Measurements from ENCODE around the gene OR7G2. TPM values are rescaled to one million over a fixed set of nuclear protein-coding genes. Genes with fewer than 3 reads are reported as not detected.

Gene OR7G2
- total RNA-seq, 3 donors from 2014 or later (not counting 1 experiment from before 2014, with no cell fraction given) = not detected

DNA sequence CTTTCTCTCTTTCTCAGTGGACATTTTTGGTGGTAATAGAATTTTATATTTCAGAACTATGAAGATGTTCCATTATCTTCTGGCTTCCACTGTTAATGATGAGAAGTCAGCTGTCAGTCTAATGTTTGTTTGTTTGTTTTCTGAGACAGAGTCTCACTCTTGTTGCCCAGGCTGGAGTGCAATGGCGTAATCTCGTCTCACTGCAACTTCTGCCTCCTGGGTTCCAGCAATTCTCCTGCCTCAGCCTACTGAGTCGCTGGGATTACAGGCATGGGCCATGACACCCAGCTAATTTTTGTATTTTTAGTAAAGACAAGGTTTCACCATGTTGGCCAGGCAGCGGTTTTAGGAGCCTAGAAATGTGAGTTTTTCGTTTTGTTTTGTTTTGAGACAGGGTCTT is 37.6 kb upstream of the OR7G2 start:
- Histone ChIP-seq H3K9me3 (ENCODE audit: control insufficient read depth, insufficient read depth, low read length) (peaks cover 7% of the 10 kb centered on the region), H3K27me3 (ENCODE audit: control insufficient read depth, insufficient read depth, low read length) (no peaks in the 10 kb centered on the region), H3K4me1 (ENCODE audit: control insufficient read depth, insufficient read depth, low read length) (peaks cover 18% of the 10 kb centered on the region), H3K4me3 (ENCODE audit: low read length) (no peak overlapping the region), H3K27ac (ENCODE audit: low read length) (no peak overlapping the region), H3K36me3 (ENCODE audit: control insufficient read depth, insufficient read depth, low read length) (peaks cover 5% of the 10 kb centered on the region)
- H3K4me1 Mint-ChIP-seq = peaks cover 64 to 71% of the 10 kb centered on the region in 2 donors
- H3K36me3 Mint-ChIP-seq = peaks cover 17% of the 10 kb centered on the region
- no peak overlapping the region for H3K4me3 Mint-ChIP-seq
- WGBS (ENCODE audit: insufficient coverage) = 87% methylated on average over 5 of the region's 5 CpGs
- no peak for DNase-seq
- intact Hi-C loops (cut with micrococcal nuclease) = loop anchor here (5.0 to 10.0 kb wide), 3 partner anchors 162 to 480 kb away; partner anchors contain the start of genes ZNF266, ZNF561 and ZNF699
- ATAC-seq = no peak
- H3K9me3 Mint-ChIP-seq = peaks cover 3 to 7% of the 10 kb centered on the region in 2 donors
- no peaks in the 10 kb centered on the region for H3K27me3 Mint-ChIP-seq (ENCODE audit: low read depth in 2 of 2)
- H3K27ac Mint-ChIP-seq = peak overlapping the region in 1 of 2 donors; percentile 51
- TF ChIP-seq, protein P1, sequence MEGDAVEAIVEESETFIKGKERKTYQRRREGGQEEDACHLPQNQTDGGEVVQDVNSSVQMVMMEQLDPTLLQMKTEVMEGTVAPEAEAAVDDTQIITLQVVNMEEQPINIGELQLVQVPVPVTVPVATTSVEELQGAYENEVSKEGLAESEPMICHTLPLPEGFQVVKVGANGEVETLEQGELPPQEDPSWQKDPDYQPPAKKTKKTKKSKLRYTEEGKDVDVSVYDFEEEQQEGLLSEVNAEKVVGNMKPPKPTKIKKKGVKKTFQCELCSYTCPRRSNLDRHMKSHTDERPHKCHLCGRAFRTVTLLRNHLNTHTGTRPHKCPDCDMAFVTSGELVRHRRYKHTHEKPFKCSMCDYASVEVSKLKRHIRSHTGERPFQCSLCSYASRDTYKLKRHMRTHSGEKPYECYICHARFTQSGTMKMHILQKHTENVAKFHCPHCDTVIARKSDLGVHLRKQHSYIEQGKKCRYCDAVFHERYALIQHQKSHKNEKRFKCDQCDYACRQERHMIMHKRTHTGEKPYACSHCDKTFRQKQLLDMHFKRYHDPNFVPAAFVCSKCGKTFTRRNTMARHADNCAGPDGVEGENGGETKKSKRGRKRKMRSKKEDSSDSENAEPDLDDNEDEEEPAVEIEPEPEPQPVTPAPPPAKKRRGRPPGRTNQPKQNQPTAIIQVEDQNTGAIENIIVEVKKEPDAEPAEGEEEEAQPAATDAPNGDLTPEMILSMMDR (IDR thresholded peaks at IDR 0.05) = no peak

DNA sequence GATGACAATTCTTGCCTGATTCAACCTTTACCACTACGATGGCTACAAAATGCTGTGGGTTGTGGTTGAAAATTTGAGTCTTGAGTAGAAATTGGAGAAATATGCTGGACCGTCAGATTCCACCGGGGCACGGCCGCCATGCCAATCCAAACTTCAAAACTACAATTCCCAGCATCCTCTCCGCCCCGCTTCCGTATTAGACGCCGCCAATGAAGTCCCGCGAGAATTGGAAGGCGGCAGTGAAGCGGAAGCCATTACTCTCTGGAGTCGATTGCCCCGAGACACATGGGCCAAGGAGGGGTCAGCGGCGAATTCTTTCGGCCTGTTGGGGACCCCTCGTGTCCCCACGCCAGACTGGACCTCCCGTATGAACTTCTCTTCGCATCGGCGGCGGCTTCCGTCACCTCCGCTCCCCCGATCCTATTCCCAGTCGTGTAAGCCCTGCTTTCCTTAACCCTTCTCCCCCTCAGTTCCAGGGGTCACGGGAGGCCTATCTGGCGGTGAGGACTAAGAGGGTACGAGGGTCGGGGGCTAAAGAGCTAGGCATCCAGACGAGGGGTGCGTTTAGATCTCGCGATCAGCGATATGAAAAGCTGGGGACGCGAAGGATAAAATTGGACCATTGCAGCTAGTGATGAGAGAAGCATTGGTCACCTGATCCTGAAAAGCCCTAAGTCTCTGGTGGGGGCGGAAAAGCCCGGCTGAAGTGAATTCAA is 33.0 kb upstream of the OR7G2 start, which contains the start of gene ZNF317:
Gene ZNF317 (plus strand): TSS at position 239 of the 716 bp plus-strand sequence. CDS start 15,620 bp downstream, outside the sequence.
- ATAC-seq (peak; percentile 95 to 96 (median 96)), DNase-seq (peak; percentile 85 to 96)
- Mint-ChIP-seq H3K4me1 (peaks cover 35 to 46% of the 10 kb centered on the region in 2 donors), H3K27me3 (ENCODE audit: low read depth in 2 of 2) (peaks cover 0 to 2% of the 10 kb centered on the region in 2 donors), H3K27ac (peak within 1 kb of the TSS; percentile 95 to 99), H3K9me3 (peaks cover 0 to 3% of the 10 kb centered on the region in 2 donors), H3K36me3 (peaks cover 11% of the 10 kb centered on the region), H3K4me3 (peak within 1 kb of the TSS; percentile 98)
- Histone ChIP-seq H3K9me3 (ENCODE audit: control insufficient read depth, insufficient read depth, low read length) (peaks cover 7% of the 10 kb centered on the region), H3K27me3 (ENCODE audit: control insufficient read depth, insufficient read depth, low read length) (no peaks in the 10 kb centered on the region), H3K4me1 (ENCODE audit: control insufficient read depth, insufficient read depth, low read length) (peaks cover 13% of the 10 kb centered on the region), H3K4me3 (ENCODE audit: low read length) (peak within 1 kb of the TSS; percentile 97), H3K27ac (ENCODE audit: low read length) (peak within 1 kb of the TSS; percentile 91), H3K36me3 (ENCODE audit: control insufficient read depth, insufficient read depth, low read length) (no peaks in the 10 kb centered on the region)
- intact Hi-C loops (cut with micrococcal nuclease) = loop anchor here (1.0 to 10.0 kb wide), 4 partner anchors 167 to 656 kb away; partner anchors contain the start of genes ZNF266, ZNF561 and ZNF699
- WGBS (ENCODE audit: insufficient coverage) = under 1% methylated on average over 38 of the region's 43 CpGs
- TF ChIP-seq, protein P1 (IDR thresholded peaks at IDR 0.05) = no peak

DNA sequence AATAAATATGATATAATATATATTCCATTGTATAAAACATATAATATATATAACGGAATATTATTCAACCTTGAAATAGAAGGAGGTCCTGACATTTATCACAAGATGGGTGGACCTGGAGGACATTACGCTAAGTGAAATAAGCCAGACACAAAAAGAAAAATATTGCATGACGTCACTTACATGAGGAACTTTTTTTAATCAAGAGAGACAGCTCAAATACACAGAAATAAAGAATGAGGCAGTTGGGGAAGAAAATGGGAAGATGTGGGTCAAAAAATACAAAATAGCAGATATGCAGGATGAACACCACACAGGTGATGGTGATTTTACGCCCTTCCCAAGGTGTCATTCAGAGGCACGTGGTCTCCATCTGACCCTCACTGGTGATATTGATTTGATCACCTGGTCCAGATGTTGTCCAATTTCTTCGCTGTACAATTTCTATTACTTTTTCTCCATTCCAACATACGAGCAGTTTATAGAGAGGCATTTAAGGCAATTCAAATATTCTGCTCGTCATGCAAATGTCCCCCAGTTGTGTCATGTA is 32.4 kb upstream of the OR7G2 start:
- Histone ChIP-seq H3K4me3 (ENCODE audit: low read length) (peak overlapping the region; percentile 97), H3K9me3 (ENCODE audit: control insufficient read depth, insufficient read depth, low read length) (peaks cover under 1% of the 10 kb centered on the region), H3K4me1 (ENCODE audit: control insufficient read depth, insufficient read depth, low read length) (peaks cover 13% of the 10 kb centered on the region), H3K36me3 (ENCODE audit: control insufficient read depth, insufficient read depth, low read length) (no peaks in the 10 kb centered on the region), H3K27ac (ENCODE audit: low read length) (peak overlapping the region; percentile 91), H3K27me3 (ENCODE audit: control insufficient read depth, insufficient read depth, low read length) (no peaks in the 10 kb centered on the region)
- DNase-seq (no peak), ATAC-seq (peak in 1 of 3 donors; percentile 6)
- Mint-ChIP-seq H3K4me3 (peak overlapping the region; percentile 98), H3K9me3 (peaks cover 0 to under 1% of the 10 kb centered on the region in 2 donors), H3K36me3 (peaks cover 4% of the 10 kb centered on the region), H3K27ac (peak overlapping the region; percentile 95 to 99), H3K4me1 (peaks cover 35 to 44% of the 10 kb centered on the region in 2 donors), H3K27me3 (ENCODE audit: low read depth in 2 of 2) (peaks cover 0 to 3% of the 10 kb centered on the region in 2 donors)
- intact Hi-C loops (cut with micrococcal nuclease) = loop anchor here (1.0 to 10.0 kb wide), 5 partner anchors 168 to 888 kb away; partner anchors contain the start of genes ZNF266, ZNF561 and ZNF699
- 38% methylated on average over 7 of the region's 8 CpGs for WGBS (ENCODE audit: insufficient coverage)
- TF ChIP-seq, protein P1 (IDR thresholded peaks at IDR 0.05) = no peak

All from natural killer cell (primary cell).